SH-SY5Y (cell line): ENCODE measurements around the gene UACA.

ENCODE experiments used
- GATA2 ChIP-seq: IDR thresholded peaks from 2 replicates; pipeline ENCODE4 v1.6.1; 2011; ENCODE audit warnings: mild to moderate bottlenecking, low read depth, low read length
- GATA3 ChIP-seq: IDR thresholded peaks from 2 replicates; pipeline ENCODE4 v1.6.1; 2011; ENCODE audit warnings: low read depth, mild to moderate bottlenecking, low read length, moderate library complexity

DNA sequence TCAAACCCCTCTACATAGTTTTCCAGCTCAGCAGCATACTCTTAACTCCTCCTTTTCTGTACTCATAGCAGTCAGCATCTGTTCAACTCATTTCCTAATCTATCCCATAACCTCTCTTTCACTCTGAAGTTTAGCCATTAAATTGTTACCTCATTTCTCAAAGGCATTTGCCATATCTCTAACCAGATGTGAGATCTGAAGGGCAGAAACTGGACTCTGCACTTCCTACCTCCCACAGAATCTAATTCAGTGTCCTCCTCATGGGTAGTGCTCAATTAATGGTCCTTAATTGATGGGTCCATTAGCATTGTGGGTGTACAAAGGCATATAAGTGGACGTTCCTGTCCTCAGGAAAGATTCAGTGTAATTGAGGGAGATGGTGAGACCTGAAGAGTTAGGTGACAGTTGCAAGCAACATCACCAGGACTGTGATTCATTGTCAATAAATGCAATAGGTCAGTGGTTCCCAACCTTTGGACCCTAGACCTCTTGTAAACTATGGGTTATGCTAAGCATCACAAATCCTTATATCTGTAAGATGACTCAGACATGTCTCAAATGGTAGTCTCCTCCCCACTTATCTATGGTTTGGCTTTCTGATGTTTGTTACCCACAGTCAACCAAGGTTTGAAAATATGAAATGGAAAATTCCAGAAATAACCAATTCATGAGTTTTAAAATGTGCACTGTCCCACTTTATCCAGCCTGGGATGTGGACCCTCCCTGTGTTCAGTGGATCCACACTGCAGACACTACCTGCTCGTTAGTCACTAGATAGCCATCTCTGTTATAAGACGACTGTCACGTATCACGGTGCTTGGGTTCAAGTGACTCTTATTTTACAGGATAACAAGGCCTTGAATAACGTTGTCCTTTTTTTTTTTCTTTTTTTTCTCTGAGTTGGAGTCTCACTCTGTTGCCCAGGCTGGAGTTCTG, 25.0 kb upstream of the UACA start:
- TF ChIP-seq GATA3 (no peak), GATA2 (no peak)
